Stimulated activated CD4-positive, alpha-beta T cell treated with anti-CD3 and anti-CD28 coated beads, Interleukin-12 subunit alpha, Interleukin-12 subunit beta, amount 100 ng/mL, for 24 hours (primary cell): ENCODE data around the gene MEGF11.

Experiments used
- DNase-seq, 2 experiments: peaks; one replicate each; pipeline ENCODE4 v3.0.0-alpha.2; 2020; ENCODE audit warnings: low read depth in 2 of 2

MEGF11 gene

GRCh38 chr15:65970937-65971740 is 282.4 kb downstream of the MEGF11 start:
- DNase-seq = no peak

- DNase-seq = no peak
Observed at GRCh38 chr15:65969865-65970816, 283.4 kb downstream of the MEGF11 start.

GRCh38 chr15:65968511-65968910 is 285.0 kb downstream of the MEGF11 start:
- no peak for DNase-seq

GRCh38 chr15:65964792-65965433 is 288.6 kb downstream of the MEGF11 start:
- no peak for DNase-seq

- DNase-seq = no peak
Observed at GRCh38 chr15:65963911-65964482, 289.6 kb downstream of the MEGF11 start.

GRCh38 chr15:65963358-65963757 is 290.2 kb downstream of the MEGF11 start:
- no peak for DNase-seq

GRCh38 chr15:65962187-65962586 is 291.4 kb downstream of the MEGF11 start:
- DNase-seq = no peak

GRCh38 chr15:65960586-65960985 is 293.0 kb downstream of the MEGF11 start:
- DNase-seq = no peak

- no peak for DNase-seq
Observed at GRCh38 chr15:65958835-65959234, 294.7 kb downstream of the MEGF11 start.

GRCh38 chr15:65957451-65957850 is 296.1 kb downstream of the MEGF11 start:
- DNase-seq = no peak

GRCh38 chr15:65956899-65957298 is 296.7 kb downstream of the MEGF11 start:
- DNase-seq = no peak

GRCh38 chr15:65956307-65956706 is 297.2 kb downstream of the MEGF11 start:
- DNase-seq = no peak

GRCh38 chr15:65954289-65954741 is 299.2 kb downstream of the MEGF11 start:
- no peak for DNase-seq

- no peak for DNase-seq
Observed at GRCh38 chr15:65953622-65954021, 299.9 kb downstream of the MEGF11 start.

GRCh38 chr15:65952391-65953053 is 301.0 kb downstream of the MEGF11 start:
- DNase-seq = no peak

GRCh38 chr15:65951007-65951406 is 302.5 kb downstream of the MEGF11 start:
- DNase-seq = no peak

- no peak for DNase-seq
Observed at GRCh38 chr15:65949491-65949890, 304.1 kb downstream of the MEGF11 start.

GRCh38 chr15:65949011-65949410 is 304.5 kb downstream of the MEGF11 start:
- no peak for DNase-seq

GRCh38 chr15:65948383-65948782 is 305.2 kb downstream of the MEGF11 start:
- no peak for DNase-seq

- no peak for DNase-seq
Observed at GRCh38 chr15:65947041-65947440, 306.5 kb downstream of the MEGF11 start.

- no peak for DNase-seq
Observed at GRCh38 chr15:65945616-65946015, 307.9 kb downstream of the MEGF11 start.
